HG03521 (cell line): ENCODE results near the gene TRPM2.

Experiments
- ATAC-seq: cut with Tn5 transposase; IDR thresholded peaks from one replicate; pipeline ENCODE4 v1.9.1; 2021; ENCODE audit warnings: mild to moderate bottlenecking, moderate library complexity; ENCODE audit not compliant: unreplicated experiment

Gene TRPM2

GRCh38 chr21:44456214-44456914, 102.9 kb downstream of the TRPM2 start:
- ATAC-seq = no peak

DNA sequence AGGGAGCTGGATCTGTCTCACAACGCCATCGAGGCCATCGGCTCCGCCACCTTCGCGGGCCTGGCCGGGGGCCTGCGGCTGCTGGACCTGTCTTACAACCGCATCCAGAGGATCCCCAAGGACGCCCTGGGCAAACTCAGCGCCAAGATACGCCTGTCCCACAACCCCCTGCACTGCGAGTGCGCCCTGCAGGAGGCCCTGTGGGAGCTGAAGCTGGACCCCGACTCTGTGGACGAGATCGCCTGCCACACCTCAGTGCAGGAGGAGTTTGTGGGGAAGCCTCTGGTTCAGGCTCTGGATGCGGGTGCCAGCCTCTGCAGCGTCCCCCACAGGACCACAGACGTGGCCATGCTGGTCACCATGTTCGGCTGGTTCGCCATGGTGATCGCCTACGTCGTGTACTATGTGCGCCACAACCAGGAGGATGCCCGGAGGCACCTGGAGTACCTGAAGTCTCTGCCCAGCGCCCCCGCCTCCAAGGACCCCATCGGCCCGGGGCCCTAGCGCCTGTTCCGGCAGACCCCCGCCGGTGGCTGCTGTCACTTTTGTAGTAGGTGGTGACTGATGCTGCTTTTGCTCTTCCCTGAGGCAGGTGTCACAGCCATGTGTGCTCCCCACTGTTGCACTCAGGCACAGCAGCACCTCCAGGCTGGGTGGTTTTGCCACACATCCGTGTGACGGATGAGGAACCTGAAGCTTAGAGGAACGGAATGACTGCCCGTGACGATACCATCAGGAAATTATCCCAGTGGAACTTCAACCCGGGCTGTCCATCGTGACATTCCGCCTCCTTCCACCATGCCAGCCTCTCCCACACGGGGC, 103.7 kb downstream of the TRPM2 start:
- no peak for ATAC-seq

DNA sequence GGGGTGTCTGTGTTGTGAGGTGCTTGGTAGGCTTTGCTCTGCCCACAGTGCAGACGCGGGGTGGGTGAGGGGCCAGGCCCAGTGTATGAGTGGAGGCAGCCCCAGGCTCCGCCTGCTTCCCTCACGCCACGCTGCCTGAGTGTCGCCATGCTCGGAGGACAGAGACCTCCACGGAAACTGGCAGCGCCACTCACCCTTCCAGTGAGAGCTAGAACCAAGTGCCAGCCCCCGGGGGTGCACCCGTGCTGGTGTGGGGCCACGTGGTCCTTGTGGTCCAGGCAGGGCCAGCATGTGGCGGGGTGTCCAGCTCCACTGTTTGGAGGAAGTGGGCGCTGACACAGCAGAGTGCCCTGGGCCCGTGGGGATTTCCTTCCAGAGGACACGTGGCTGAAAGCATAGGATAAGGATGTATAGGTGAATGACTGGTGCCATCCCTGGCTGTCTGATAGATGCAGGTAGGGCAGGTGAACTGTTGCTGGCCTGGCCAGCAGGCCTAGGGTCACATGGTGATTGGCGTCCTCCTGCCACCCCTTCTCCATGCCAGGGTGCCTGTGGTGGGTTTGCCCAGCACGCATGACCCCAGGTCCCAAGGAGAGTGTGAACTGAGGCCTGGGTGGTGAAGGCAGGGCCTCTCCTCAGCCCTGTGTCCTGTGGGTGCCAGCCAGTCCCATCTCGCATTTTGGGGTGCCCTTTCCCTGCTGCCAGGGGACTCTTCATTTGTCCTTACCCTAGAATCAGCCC, 105.7 kb downstream of the TRPM2 start:
- no peak for ATAC-seq

DNA sequence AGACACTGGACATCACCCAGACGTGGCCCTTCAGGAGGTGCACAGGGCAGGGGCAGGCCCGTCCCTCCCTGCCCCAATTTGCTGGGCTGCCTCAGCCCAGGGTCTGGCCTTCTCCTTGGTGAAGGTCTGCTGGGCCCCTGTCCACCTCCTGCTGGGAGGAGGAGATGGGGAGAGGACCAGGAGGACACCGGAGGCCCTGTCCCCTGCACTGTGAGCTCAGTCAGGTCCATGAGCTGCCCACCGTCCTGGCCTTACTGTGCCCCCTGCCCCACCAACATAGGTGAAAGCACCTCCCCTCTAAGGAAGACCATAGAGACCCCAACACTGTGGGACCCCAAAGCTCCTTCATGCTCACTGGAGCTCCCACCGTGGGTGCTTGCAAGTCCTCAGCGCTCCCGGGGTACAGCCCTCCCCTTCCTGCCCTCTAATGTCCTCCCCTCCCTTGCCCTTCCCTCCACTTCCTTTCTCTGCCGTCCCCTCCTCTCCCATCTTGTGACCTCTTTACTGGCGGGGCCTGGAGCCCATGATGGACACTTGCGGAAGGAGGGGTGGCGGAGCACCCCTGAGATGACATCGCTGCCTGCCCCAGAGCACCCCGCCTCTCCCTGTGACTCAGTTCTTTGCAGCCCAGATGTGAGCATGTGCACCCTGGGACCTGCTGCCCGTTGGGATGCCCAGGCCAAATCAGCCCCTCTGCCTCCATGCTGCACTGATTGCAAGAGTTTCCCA, 106.5 kb downstream of the TRPM2 start:
- ATAC-seq = no peak

- ATAC-seq = no peak
Observed at GRCh38 chr21:44460441-44460755, 107.0 kb downstream of the TRPM2 start.

DNA sequence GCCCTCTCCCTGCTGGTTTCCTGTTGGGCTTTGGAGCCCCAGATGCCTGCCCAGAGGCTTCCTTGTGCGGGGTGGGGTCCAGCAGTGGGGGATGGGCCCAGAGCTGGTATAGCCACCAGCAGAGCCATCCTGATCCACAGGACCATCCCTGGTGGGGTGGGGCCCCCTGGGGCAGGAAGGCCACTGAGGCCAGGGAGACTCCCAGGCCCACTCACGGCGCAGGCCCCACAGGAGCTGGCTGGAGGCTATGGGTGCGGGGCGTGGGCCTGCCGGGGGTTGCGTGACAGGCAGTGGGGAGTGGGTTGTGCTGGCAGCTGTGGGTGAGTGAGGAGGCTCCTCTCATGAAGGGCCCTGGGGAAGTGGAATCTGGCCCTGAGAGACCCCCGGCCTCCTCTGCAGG, 107.6 kb downstream of the TRPM2 start:
- no peak for ATAC-seq

- no peak for ATAC-seq
Observed at GRCh38 chr21:44461464-44462001, 108.1 kb downstream of the TRPM2 start.

DNA sequence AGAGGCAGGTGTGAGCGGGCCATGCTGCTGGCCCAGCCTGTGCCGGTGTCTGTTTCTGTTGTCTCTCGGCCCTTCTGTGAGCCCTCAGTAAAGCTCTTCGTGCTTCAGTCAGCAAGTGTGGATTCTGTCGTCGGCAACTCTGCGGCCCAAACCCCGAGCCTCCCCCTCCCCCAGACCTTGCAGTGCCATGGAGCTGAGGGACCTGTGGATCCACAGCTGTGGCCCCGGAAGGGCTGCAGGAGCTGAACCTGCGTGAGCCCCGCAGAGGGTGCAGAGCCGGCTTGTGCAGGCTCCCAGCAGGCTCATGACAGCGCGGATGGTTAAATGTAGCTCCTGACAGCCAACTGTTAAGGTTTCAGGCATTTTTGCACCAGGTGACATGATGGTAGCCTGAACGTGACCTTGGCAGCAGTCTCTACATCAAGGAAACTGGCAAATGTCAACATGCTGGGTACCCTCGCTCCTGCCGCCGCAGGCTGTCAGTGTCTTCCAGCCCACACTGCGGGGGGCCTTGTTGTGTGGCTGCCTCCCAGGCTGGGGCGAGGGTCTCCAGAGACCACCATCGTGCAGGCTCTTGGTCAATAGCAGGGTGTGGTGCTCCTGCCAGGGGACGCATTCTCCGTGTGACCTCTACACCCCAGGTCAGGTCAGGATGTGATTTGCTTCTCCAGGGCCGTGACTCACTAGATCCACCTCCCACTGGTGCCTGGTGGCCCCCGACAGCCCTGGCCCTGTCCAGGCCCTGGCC, 108.8 kb downstream of the TRPM2 start:
- no peak for ATAC-seq

DNA sequence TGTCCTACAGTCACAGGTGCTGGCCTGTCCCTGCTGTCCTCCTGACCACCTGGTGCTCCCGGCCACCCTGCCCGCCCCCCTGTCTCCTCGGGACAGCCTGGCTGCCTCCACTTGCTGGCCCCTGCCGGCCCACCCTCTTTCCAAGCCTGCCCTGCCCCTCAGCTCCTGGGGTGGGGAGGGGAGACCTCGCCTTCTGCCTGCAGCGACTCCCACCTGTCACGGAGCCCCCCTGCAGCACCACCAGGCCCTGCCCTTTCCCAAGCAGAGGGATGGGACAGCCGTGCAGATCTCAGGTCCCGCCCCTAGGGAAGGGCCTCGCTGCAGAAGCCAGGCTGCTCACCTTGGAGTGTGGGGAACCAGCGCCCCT, 109.4 kb downstream of the TRPM2 start:
- ATAC-seq = no peak

DNA sequence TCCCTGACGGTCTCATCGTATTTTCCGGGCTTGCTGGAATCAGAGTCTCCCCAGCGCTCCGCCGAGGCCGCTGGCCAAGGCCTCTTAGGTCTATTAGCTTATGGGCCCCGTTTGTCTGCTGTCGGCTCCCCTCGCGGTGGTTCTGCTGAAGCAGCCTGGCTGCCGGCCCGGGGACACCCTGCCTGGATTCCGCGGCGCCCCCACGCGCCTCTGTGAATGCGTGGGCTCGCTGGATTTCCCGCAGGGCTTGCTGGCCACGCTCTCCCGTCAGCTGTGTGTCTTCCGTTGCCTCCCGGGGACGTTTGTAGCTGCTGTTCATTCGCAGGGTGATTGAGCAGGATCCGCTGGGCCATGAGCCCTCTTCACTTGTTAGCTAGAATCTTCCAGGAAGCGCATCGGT, 110.3 kb downstream of the TRPM2 start:
- ATAC-seq = no peak

DNA sequence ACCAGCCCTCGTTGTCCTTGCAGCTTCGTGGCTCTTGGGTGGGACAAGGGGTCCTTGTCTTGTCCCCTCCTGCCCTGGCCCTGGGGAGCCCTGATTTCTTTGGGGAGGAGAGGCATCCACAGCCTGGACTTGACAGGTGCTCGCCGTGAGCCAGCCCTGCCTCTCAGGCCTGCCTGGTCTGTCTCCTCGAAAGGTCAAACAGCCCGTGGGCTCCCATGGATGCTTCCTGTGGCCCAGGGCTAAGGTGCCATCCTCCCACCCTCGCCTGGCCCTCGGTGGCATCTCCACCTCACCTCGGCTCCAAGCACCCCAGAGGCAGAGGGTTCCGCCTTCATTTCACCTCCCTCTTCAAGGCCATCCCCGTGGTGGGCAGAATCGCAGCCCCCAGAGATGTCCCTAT, 110.9 kb downstream of the TRPM2 start:
- ATAC-seq = no peak

GRCh38 chr21:44466351-44466954, 113.0 kb downstream of the TRPM2 start:
- no peak for ATAC-seq

DNA sequence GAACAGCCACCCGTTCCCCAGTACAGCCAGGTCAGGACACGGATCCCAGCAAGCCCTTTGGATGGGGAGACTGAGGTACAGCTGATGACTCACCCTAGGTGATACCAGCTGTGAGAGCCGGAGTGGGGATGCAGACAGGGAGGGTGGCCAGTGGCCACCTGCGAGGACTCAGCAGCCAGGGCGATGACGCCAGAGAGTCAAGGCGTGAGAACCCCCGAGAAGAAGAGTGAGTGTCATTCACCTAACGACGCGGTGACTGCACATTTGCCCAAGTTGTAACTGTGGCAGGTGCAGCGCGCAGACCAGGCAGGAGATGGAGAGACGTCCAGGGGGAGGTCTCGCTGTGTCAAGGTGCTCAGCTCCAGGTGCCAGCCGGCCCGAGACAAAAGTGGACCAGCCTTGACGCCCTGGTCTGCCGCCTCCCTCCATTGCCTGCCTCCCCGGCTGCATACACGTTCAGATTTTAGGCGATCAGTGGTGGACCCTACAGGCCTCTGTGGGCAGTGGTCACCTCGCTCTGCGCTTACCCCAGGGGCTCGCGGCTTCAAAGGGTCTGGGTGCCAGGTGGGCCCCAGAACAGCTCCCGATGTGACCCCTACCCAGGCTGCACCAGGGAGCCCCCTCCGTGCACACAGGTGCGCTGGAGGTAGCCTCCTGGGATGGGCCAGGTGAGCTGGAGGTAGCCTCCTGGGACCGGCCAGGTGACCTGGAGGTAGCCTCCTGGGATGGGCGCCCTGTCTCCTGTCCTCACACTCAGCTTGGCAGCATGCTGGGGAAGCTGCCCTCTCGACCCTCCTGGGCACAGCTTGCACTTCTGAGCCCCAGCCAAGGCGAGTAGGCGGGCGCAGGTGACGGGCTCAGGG, 113.8 kb downstream of the TRPM2 start:
- no peak for ATAC-seq

DNA sequence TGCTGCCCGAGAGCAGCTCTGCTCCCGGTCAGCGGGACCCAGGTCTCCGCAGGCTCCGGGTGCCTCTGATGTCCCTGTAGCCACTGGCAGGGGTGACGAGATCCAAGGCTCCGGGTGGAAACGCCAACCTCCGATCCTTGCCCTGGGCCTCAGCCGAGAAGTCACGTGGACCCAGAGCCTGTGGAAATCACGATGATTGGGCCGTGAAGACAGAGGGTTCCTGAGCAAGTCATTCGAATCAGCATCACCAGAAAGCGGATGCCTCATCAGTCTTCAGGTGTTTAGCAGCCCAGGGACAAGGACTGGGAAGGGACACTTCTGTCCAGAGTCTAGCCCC, 114.4 kb downstream of the TRPM2 start:
- no peak for ATAC-seq

GRCh38 chr21:44471341-44471740, 117.9 kb downstream of the TRPM2 start:
- no peak for ATAC-seq

GRCh38 chr21:44471996-44472395, 118.6 kb downstream of the TRPM2 start:
- ATAC-seq = no peak

GRCh38 chr21:44473915-44474555, 120.6 kb downstream of the TRPM2 start:
- no peak for ATAC-seq

DNA sequence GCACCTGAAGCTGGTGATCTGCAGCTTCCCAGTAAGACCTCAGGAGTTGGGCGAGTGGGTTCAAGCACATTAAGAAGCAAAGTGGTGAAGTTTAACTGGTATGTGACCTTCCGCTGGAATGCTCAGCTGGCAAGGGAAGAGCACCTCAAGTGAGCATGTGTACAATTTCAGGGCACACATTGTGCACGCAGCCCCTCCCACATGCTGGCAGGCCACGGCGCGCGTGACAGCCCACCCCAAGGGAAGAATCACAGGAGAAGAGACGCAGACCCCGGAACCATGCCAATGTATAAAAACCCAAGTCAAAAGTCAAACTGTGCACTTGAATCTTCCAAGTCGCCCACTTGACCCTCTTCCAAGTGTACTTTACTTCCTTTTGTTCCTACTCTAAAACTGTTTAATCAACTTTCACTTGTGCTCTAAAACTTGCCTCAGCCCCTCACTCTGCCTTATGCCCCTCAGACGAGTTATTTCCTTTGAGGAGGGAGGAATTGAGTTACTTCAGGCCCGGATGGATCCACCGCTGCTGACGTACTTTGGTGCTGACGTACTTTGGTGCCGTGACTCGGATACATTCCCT, 121.9 kb downstream of the TRPM2 start:
- ATAC-seq = no peak
